Tibial nerve (tissue), 4 donors: ENCODE data around the gene CDH13. TPM values are rescaled to one million over a fixed set of nuclear protein-coding genes. Genes with fewer than 3 reads are reported as not detected.
A peak's percentile ranks its signal among the peaks of the same experiment; 100 is the strongest.

Experiments used
- DNase-seq, 2 donors: peaks; one replicate each; pipeline ENCODE4 v3.0.0-alpha.2; 2019; ENCODE audit warnings: low spot score in 2 of 2
- H3K27ac ChIP-seq, 4 donors: fragments of 200-600 bp; sonication (generic) in 3 of 4; one replicate each; pipeline ENCODE4 v1.5.1; 2017 to 2019; ENCODE audit warnings: mild to moderate bottlenecking in 1 of 4
- H3K27me3 ChIP-seq, 2 donors: fragments of 200-600 bp; sonication (generic) in 1 of 2; one replicate each; pipeline versions ENCODE4 v1.5.1 to v1.6.0; 2017 to 2019
- H3K36me3 ChIP-seq, 3 donors: fragments of 200-600 bp; sonication (generic); one replicate each; pipeline ENCODE4 v1.5.1; 2018 to 2019
- H3K4me1 ChIP-seq, 4 donors: fragments of 200-600 bp; sonication (generic) in 3 of 4; one replicate each; pipeline ENCODE4 v1.5.1; 2017 to 2019
- H3K4me3 ChIP-seq, 4 donors: fragments of 200-600 bp; sonication (generic) in 3 of 4; one replicate each; pipeline ENCODE4 v1.5.1; 2017 to 2019; ENCODE audit warnings: mild to moderate bottlenecking in 1 of 4, moderate library complexity in 1 of 4
- H3K9me3 ChIP-seq, 4 donors: fragments of 200-600 bp; sonication (generic) in 3 of 4; one replicate each; pipeline ENCODE4 v1.5.1; 2017 to 2019
- CTCF ChIP-seq, 5 experiments: fragments of 200-600 bp in 3 of 5; fragments of 450-650 bp in 2 of 5; sonication (generic) in 3 of 5; IDR thresholded peaks; one replicate each; pipeline ENCODE4 v1.5.1; 2016 to 2019; ENCODE audit warnings: antibody characterized with exemption in 5 of 5, mild to moderate bottlenecking in 3 of 5, moderate library complexity in 2 of 5
- EP300 ChIP-seq, 2 donors: sonication (generic); formaldehyde crosslinking; IDR thresholded peaks; one replicate each; pipeline ENCODE4 v1.6.1; 2017; ENCODE audit warnings: antibody characterized with exemption in 2 of 2, mild to moderate bottlenecking in 1 of 2
- POLR2A ChIP-seq, 2 donors: fragments of 450-650 bp; IDR thresholded peaks; one replicate each; pipeline ENCODE4 v1.6.1; 2017; ENCODE audit warnings: antibody characterized with exemption in 2 of 2, mild to moderate bottlenecking in 2 of 2, moderate library complexity in 2 of 2
- WGBS, 2 donors: methylation state at CpG; one replicate each; pipeline ENCODE4 v1.1.5; 2018; 5-methylcytosine and 5-hydroxymethylcytosine counted together
- total RNA-seq, 4 donors: library from RNA; depleted of rRNA; stranded (reverse); fragments of >200 nt; gene quantifications; one replicate each; pipeline ENCODE4 v1.1.0, GENCODE V29; 2016

CDH13 gene
- total RNA-seq, 4 donors from 2014 or later = 4.1 to 14.4 (median 5.8) TPM

DNA sequence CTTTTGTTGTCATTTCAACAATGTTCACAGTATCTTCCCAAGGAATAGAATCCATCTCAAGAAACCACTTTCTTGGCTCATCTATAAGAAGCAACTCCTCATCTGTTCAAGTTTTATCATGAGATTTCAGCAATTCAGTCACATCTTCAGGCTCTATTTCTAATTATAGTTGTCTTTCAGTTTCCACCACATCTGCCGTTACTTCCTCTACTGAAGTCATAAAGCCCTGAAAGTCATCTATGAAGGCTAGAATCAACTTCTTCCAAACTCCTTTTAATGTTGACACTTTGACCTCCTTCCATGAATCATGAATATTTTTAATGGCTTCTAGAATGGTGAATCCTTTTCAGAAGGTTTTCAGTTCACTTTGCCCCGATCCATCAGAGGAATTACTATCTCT is 102.1 kb downstream of the CDH13 start:
- Histone ChIP-seq H3K27ac (no peak overlapping the region), H3K9me3 (peaks cover 0 to 14% (median 0%) of the 10 kb centered on the region in 4 donors), H3K4me3 (no peak overlapping the region), H3K27me3 (no peaks in the 10 kb centered on the region), H3K36me3 (no peaks in the 10 kb centered on the region), H3K4me1 (no peaks in the 10 kb centered on the region)
- TF ChIP-seq CTCF (IDR thresholded peaks at IDR 0.05) (no peak), EP300 (IDR thresholded peaks at IDR 0.05) (no peak), POLR2A (IDR thresholded peaks at IDR 0.05) (no peak)
- no peak for DNase-seq
- WGBS, 2 donors = 92% methylated on average over 2 of the region's 2 CpGs

GRCh38 chr16:82730901-82731300 is 104.1 kb downstream of the CDH13 start:
- no peaks in the 10 kb centered on the region for H3K4me1 ChIP-seq
- no peaks in the 10 kb centered on the region for H3K27me3 ChIP-seq
- H3K27ac ChIP-seq = no peak overlapping the region
- no peak for DNase-seq
- no peak overlapping the region for H3K4me3 ChIP-seq
- H3K36me3 ChIP-seq = no peaks in the 10 kb centered on the region
- H3K9me3 ChIP-seq = peaks cover 0 to 14% (median 0%) of the 10 kb centered on the region in 4 donors
- WGBS, 2 donors = 70 to 77% methylated on average over 2 of the region's 2 CpGs
- TF ChIP-seq CTCF (IDR thresholded peaks at IDR 0.05) (no peak), POLR2A (IDR thresholded peaks at IDR 0.05) (no peak), EP300 (IDR thresholded peaks at IDR 0.05) (no peak)

DNA sequence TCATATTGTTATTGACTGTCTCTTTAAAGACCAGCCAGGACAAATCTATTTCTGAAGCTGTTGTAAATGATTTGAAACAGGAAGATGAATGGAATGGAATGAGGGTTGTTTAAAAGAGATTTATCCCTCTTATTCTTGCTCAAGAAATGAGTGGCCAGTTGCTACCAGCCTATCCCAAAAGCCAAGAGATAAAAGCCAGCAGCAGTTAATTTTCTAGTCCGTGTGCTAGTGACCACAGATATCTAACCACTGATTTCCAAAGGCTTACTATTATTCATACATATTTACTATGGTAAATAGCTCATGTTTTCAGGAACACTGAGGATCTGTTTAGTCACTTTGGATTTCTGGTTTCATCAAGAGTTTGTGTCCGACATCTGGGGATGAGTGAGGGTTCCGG is 105.7 kb downstream of the CDH13 start:
- Histone ChIP-seq H3K4me1 (no peaks in the 10 kb centered on the region), H3K36me3 (no peaks in the 10 kb centered on the region), H3K27me3 (no peaks in the 10 kb centered on the region), H3K27ac (no peak overlapping the region), H3K4me3 (no peak overlapping the region), H3K9me3 (peaks cover 0 to 14% (median 0%) of the 10 kb centered on the region in 4 donors)
- DNase-seq = no peak
- TF ChIP-seq EP300 (IDR thresholded peaks at IDR 0.05) (no peak), CTCF (IDR thresholded peaks at IDR 0.05) (no peak), POLR2A (IDR thresholded peaks at IDR 0.05) (no peak)
- 91% methylated on average over 3 of the region's 3 CpGs for WGBS, 2 donors

GRCh38 chr16:82735186-82735585 is 108.4 kb downstream of the CDH13 start:
- Histone ChIP-seq H3K4me1 (no peaks in the 10 kb centered on the region), H3K9me3 (peaks cover 0 to under 1% (median 0%) of the 10 kb centered on the region in 4 donors), H3K36me3 (no peaks in the 10 kb centered on the region), H3K4me3 (no peak overlapping the region), H3K27me3 (no peaks in the 10 kb centered on the region), H3K27ac (peak overlapping the region in 1 of 4 donors; percentile 33)
- DNase-seq = no peak
- WGBS, 2 donors = 24 to 43% methylated on average over 3 of the region's 3 CpGs
- TF ChIP-seq EP300 (IDR thresholded peaks at IDR 0.05) (no peak), POLR2A (IDR thresholded peaks at IDR 0.05) (no peak), CTCF (IDR thresholded peaks at IDR 0.05) (no peak)

DNA sequence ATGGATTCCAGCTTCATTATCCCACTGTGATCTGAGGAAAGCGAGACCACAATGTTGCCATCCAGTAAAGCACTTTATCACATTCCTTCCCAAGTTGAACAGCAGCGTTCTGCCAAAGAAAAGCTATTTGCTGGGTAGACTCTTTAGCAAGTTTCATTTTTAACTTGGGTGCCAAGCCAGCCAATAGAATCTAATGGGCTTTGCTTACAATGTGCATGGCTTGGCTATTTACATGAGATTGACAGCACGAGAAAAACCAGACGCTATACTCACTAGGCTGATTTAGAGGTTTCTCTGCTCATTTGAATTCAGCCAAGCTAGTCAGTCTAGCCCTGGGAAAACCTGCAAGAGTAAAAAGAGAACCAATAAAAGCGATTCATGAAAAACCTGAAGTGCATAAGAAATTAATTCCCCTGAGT is 108.9 kb downstream of the CDH13 start:
- H3K4me3 ChIP-seq = no peak overlapping the region
- no peaks in the 10 kb centered on the region for H3K4me1 ChIP-seq
- H3K27me3 ChIP-seq = no peaks in the 10 kb centered on the region
- DNase-seq = no peak
- no peaks in the 10 kb centered on the region for H3K9me3 ChIP-seq
- H3K27ac ChIP-seq = peak overlapping the region in 1 of 4 donors; percentile 33
- no peak for TF ChIP-seq CTCF (IDR thresholded peaks at IDR 0.05)
- TF ChIP-seq EP300 (IDR thresholded peaks at IDR 0.05) = no peak
- TF ChIP-seq POLR2A (IDR thresholded peaks at IDR 0.05) = no peak
- H3K36me3 ChIP-seq = no peaks in the 10 kb centered on the region
- 35 to 37% methylated on average over 5 of the region's 5 CpGs for WGBS, 2 donors
